K562 (cell line): ENCODE data around the gene LHPP.

Experiments
- HDAC2 ChIP-seq: fragments of 450-650 bp; IDR thresholded peaks from 2 replicates; pipeline ENCODE4 v1.6.1; 2016; ENCODE audit warnings: mild to moderate bottlenecking
- NBN ChIP-seq: fragments of 450-650 bp; IDR thresholded peaks from 2 replicates; pipeline ENCODE4 v1.6.1; 2016; ENCODE audit warnings: low read depth, mild to moderate bottlenecking
- POLR2AphosphoS5 ChIP-seq: IDR thresholded peaks from 2 replicates; pipeline ENCODE4 v1.6.1; 2011; ENCODE audit warnings: mild to moderate bottlenecking, low read depth, low read length, moderate library complexity; ENCODE audit not compliant: control insufficient read depth, insufficient read depth
- TCF7 ChIP-seq: sonication (generic); IDR thresholded peaks from 2 replicates; pipeline ENCODE4 v1.6.1; 2016; ENCODE audit warnings: antibody characterized with exemption, borderline replicate concordance

GRCh38 chr10:124423813-124424212 is 37.8 kb upstream of the LHPP start:
- TF ChIP-seq HDAC2 (no peak), TCF7 (no peak), POLR2AphosphoS5 (no peak), NBN (no peak)
